ENCODE results near the gene PTPRD.
"Not testable (repeated sequence)": the region's sequence is repeated elsewhere in the genome, so short reads cannot be mapped to it uniquely, and the experiment has no call there.

Gene PTPRD

DNA sequence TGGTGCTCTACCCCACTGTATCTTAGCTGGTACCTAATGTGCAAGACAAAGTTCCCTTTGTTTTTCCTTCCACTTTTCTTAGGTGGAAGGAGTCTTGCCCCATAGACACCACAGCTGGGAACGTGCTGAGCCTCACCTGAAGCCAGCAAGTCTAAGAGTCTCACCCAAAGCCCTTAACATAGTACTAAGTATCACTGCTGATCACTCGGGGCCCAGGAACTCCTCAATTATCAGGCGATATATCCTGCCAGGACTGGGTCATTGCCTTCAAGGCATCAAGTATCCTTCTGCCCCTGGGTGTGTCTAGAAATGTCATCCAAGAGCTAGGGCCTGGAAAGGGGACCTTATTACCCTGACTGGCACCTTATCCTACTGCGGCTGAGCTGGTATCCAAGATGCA lies 123.9 kb downstream of the PTPRD start:
- H3K4me1 ChIP-seq (ENCODE audit: control insufficient read depth, insufficient read depth, low read length, poor library complexity, severe bottlenecking): no peaks in the 10 kb centered on the region
- no peak overlapping the region for H3K27ac ChIP-seq (ENCODE audit: low read depth, low read length, severe bottlenecking)
- H3K36me3 ChIP-seq (ENCODE audit: control insufficient read depth, insufficient read depth, low read length): no peaks in the 10 kb centered on the region
- H3K4me3 ChIP-seq (ENCODE audit: extremely low read depth, insufficient read depth, low read length, poor library complexity, severe bottlenecking): no peak overlapping the region
- H3K9me3 ChIP-seq (ENCODE audit: control insufficient read depth, low read length): no peaks in the 10 kb centered on the region
- WGBS, 2 experiments (ENCODE audit: insufficient coverage in 2 of 2): 79 to 94% methylated on average over 3 to 4 of the region's 4 CpGs

- Histone ChIP-seq H3K4me1 (ENCODE audit: control insufficient read depth, insufficient read depth, low read length, poor library complexity, severe bottlenecking) (no peaks in the 10 kb centered on the region), H3K27ac (ENCODE audit: low read depth, low read length, severe bottlenecking) (no peak overlapping the region), H3K36me3 (ENCODE audit: control insufficient read depth, insufficient read depth, low read length) (no peaks in the 10 kb centered on the region), H3K4me3 (ENCODE audit: extremely low read depth, insufficient read depth, low read length, poor library complexity, severe bottlenecking) (no peak overlapping the region), H3K9me3 (ENCODE audit: control insufficient read depth, low read length) (no peaks in the 10 kb centered on the region)
- 37% methylated on average over 3 of the region's 3 CpGs; no CpG with 5 or more reads in 1 of the 2 experiments for WGBS, 2 experiments (ENCODE audit: insufficient coverage in 2 of 2)
These were observed 133.6 kb downstream of the PTPRD start for GRCh38 chr9:10479172-10479571.

GRCh38 chr9:10449201-10449617 lies 163.6 kb downstream of the PTPRD start:
- 94 to 98% methylated on average over 17 to 23 of the region's 28 CpGs for WGBS, 2 experiments (ENCODE audit: insufficient coverage in 2 of 2)
- H3K4me1 ChIP-seq (ENCODE audit: control insufficient read depth, insufficient read depth, low read length, poor library complexity, severe bottlenecking); H3K27ac ChIP-seq (ENCODE audit: low read depth, low read length, severe bottlenecking): not testable (repeated sequence)

DNA sequence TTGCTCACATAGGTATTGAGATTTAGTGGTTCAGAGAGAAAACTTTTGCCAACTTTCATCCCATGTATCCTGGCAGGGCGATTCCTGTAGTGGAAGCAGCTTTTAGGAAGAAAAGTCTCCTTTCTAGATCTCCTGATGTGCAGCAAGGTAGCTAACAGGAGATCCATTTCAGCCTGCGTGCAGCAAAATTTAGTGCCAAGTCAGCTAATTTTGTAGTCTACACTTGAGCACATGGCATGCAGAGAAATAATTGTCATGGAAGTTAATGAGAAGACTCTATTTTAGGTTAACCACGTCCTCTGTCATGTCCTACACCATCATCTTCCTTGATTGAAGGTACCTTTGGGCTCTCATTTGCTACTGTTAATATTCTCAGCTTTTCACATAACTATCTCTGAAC lies 165.8 kb downstream of the PTPRD start:
- Histone ChIP-seq H3K4me3 (ENCODE audit: extremely low read depth, insufficient read depth, low read length, poor library complexity, severe bottlenecking) (no peak overlapping the region), H3K27ac (ENCODE audit: low read depth, low read length, severe bottlenecking) (no peak overlapping the region)
- WGBS, 2 experiments (ENCODE audit: insufficient coverage in 2 of 2): 71 to 100% methylated on average over 2 to 3 of the region's 3 CpGs

More at GRCh38 chr9:10449201-10449617, 163.6 kb downstream of the PTPRD start:
- H3K9me3 ChIP-seq (ENCODE audit: control insufficient read depth, low read length); H3K4me3 ChIP-seq (ENCODE audit: extremely low read depth, insufficient read depth, low read length, poor library complexity, severe bottlenecking); H3K36me3 ChIP-seq (ENCODE audit: control insufficient read depth, insufficient read depth, low read length): not testable (repeated sequence)

GRCh38 chr9:10443868-10444204 lies 169.0 kb downstream of the PTPRD start:
- no peaks in the 10 kb centered on the region for H3K9me3 ChIP-seq (ENCODE audit: control insufficient read depth, low read length)
- H3K4me3 ChIP-seq (ENCODE audit: extremely low read depth, insufficient read depth, low read length, poor library complexity, severe bottlenecking): no peak overlapping the region
- H3K27ac ChIP-seq (ENCODE audit: low read depth, low read length, severe bottlenecking): no peak overlapping the region
- no peaks in the 10 kb centered on the region for H3K36me3 ChIP-seq (ENCODE audit: control insufficient read depth, insufficient read depth, low read length)
- H3K4me1 ChIP-seq (ENCODE audit: control insufficient read depth, insufficient read depth, low read length, poor library complexity, severe bottlenecking): no peaks in the 10 kb centered on the region

More for the DNA sequence above, 165.8 kb downstream of the PTPRD start:
- Histone ChIP-seq H3K4me1 (ENCODE audit: control insufficient read depth, insufficient read depth, low read length, poor library complexity, severe bottlenecking) (no peaks in the 10 kb centered on the region), H3K36me3 (ENCODE audit: control insufficient read depth, insufficient read depth, low read length) (no peaks in the 10 kb centered on the region), H3K9me3 (ENCODE audit: control insufficient read depth, low read length) (no peaks in the 10 kb centered on the region)

GRCh38 chr9:10443181-10443867 lies 169.5 kb downstream of the PTPRD start:
- Histone ChIP-seq H3K4me1 (ENCODE audit: control insufficient read depth, insufficient read depth, low read length, poor library complexity, severe bottlenecking) (no peaks in the 10 kb centered on the region), H3K36me3 (ENCODE audit: control insufficient read depth, insufficient read depth, low read length) (no peaks in the 10 kb centered on the region), H3K27ac (ENCODE audit: low read depth, low read length, severe bottlenecking) (no peak overlapping the region), H3K9me3 (ENCODE audit: control insufficient read depth, low read length) (no peaks in the 10 kb centered on the region), H3K4me3 (ENCODE audit: extremely low read depth, insufficient read depth, low read length, poor library complexity, severe bottlenecking) (no peak overlapping the region)
- WGBS, 2 experiments (ENCODE audit: insufficient coverage in 2 of 2): 80% methylated on average over 1 of the region's 4 CpGs; no CpG with 5 or more reads in 1 of the 2 experiments

DNA sequence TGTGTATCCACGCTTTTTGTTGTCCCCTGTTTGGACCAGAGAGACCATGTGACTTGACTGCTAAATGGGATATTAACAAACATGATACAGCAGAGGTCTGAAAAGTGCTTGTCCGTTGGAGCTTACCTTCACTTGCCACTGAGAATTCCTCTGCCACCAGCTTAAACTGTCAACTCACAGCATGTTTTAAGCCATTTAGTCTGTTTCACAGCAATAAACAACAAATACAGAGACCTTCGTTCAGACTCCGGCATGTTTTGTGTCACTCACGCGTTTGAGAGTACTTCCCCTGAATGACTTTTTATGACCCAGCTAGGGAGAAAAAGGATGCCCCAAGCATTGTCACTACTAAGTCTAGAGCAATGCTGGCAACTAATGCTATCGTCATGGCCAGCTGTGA lies 173.8 kb downstream of the PTPRD start:
- Histone ChIP-seq H3K9me3 (ENCODE audit: control insufficient read depth, low read length) (no peaks in the 10 kb centered on the region), H3K4me1 (ENCODE audit: control insufficient read depth, insufficient read depth, low read length, poor library complexity, severe bottlenecking) (no peaks in the 10 kb centered on the region), H3K27ac (ENCODE audit: low read depth, low read length, severe bottlenecking) (no peak overlapping the region), H3K4me3 (ENCODE audit: extremely low read depth, insufficient read depth, low read length, poor library complexity, severe bottlenecking) (no peak overlapping the region), H3K36me3 (ENCODE audit: control insufficient read depth, insufficient read depth, low read length) (no peaks in the 10 kb centered on the region)
- 78 to 88% methylated on average over 5 to 6 of the region's 7 CpGs for WGBS, 2 experiments (ENCODE audit: insufficient coverage in 2 of 2)

- no peaks in the 10 kb centered on the region for H3K9me3 ChIP-seq (ENCODE audit: control insufficient read depth, low read length)
- H3K27ac ChIP-seq (ENCODE audit: low read depth, low read length, severe bottlenecking): no peak overlapping the region
- H3K36me3 ChIP-seq (ENCODE audit: control insufficient read depth, insufficient read depth, low read length): no peaks in the 10 kb centered on the region
- H3K4me3 ChIP-seq (ENCODE audit: extremely low read depth, insufficient read depth, low read length, poor library complexity, severe bottlenecking): no peak overlapping the region
- no peaks in the 10 kb centered on the region for H3K4me1 ChIP-seq (ENCODE audit: control insufficient read depth, insufficient read depth, low read length, poor library complexity, severe bottlenecking)
- 80 to 93% methylated on average over 2 of the region's 4 CpGs for WGBS, 2 experiments (ENCODE audit: insufficient coverage in 2 of 2)
These were observed 176.0 kb downstream of the PTPRD start for GRCh38 chr9:10436756-10437155.

- Histone ChIP-seq H3K36me3 (ENCODE audit: control insufficient read depth, insufficient read depth, low read length) (no peaks in the 10 kb centered on the region), H3K27ac (ENCODE audit: low read depth, low read length, severe bottlenecking) (no peak overlapping the region), H3K9me3 (ENCODE audit: control insufficient read depth, low read length) (no peaks in the 10 kb centered on the region), H3K4me1 (ENCODE audit: control insufficient read depth, insufficient read depth, low read length, poor library complexity, severe bottlenecking) (no peaks in the 10 kb centered on the region), H3K4me3 (ENCODE audit: extremely low read depth, insufficient read depth, low read length, poor library complexity, severe bottlenecking) (no peak overlapping the region)
- 83% methylated on average over 1 of the region's 1 CpG; no CpG with 5 or more reads in 1 of the 2 experiments for WGBS, 2 experiments (ENCODE audit: insufficient coverage in 2 of 2)
These were observed 178.4 kb downstream of the PTPRD start for GRCh38 chr9:10434412-10434811.

GRCh38 chr9:10411272-10411671 lies 201.5 kb downstream of the PTPRD start:
- Histone ChIP-seq H3K9me3 (ENCODE audit: control insufficient read depth, low read length) (no peaks in the 10 kb centered on the region), H3K36me3 (ENCODE audit: control insufficient read depth, insufficient read depth, low read length) (no peaks in the 10 kb centered on the region), H3K4me3 (ENCODE audit: extremely low read depth, insufficient read depth, low read length, poor library complexity, severe bottlenecking) (no peak overlapping the region)

DNA sequence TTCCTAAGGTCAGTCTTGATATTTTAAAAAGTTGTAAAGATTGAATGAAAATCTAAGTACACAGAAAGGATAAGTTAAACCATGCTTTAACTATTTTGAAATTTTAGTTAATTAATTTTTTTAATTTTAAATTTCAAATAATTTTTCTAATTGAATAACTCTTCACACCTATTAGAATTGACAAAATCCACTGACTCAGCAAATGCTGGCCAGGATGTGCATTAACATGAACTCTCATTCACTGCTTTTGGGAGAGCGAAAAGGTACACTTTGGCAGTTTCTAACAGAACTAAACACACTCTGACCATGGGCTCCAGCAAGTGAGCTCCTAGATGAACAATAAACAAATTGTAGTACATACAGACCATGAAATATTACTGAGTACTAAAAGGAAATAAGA lies 209.5 kb downstream of the PTPRD start:
- WGBS, 2 experiments (ENCODE audit: insufficient coverage in 2 of 2): no CpG with 5 or more reads among the region's 1 CpG
- Histone ChIP-seq H3K36me3 (ENCODE audit: control insufficient read depth, insufficient read depth, low read length) (no peaks in the 10 kb centered on the region), H3K4me3 (ENCODE audit: extremely low read depth, insufficient read depth, low read length, poor library complexity, severe bottlenecking) (no peak overlapping the region), H3K27ac (ENCODE audit: low read depth, low read length, severe bottlenecking) (no peak overlapping the region), H3K4me1 (ENCODE audit: control insufficient read depth, insufficient read depth, low read length, poor library complexity, severe bottlenecking) (no peaks in the 10 kb centered on the region), H3K9me3 (ENCODE audit: control insufficient read depth, low read length) (no peaks in the 10 kb centered on the region)

More at GRCh38 chr9:10411272-10411671, 201.5 kb downstream of the PTPRD start:
- H3K27ac ChIP-seq (ENCODE audit: low read depth, low read length, severe bottlenecking): no peak overlapping the region
- no peaks in the 10 kb centered on the region for H3K4me1 ChIP-seq (ENCODE audit: control insufficient read depth, insufficient read depth, low read length, poor library complexity, severe bottlenecking)

Data from mesodermal cell (in vitro differentiated cells).